HG03175 (cell line): ENCODE results near the gene AKT2.

ENCODE experiments used
- ATAC-seq: cut with Tn5 transposase; IDR thresholded peaks from one replicate; pipeline ENCODE4 v1.9.1; 2021; ENCODE audit warnings: mild to moderate bottlenecking, moderate library complexity; ENCODE audit not compliant: unreplicated experiment

The AKT2 gene

DNA sequence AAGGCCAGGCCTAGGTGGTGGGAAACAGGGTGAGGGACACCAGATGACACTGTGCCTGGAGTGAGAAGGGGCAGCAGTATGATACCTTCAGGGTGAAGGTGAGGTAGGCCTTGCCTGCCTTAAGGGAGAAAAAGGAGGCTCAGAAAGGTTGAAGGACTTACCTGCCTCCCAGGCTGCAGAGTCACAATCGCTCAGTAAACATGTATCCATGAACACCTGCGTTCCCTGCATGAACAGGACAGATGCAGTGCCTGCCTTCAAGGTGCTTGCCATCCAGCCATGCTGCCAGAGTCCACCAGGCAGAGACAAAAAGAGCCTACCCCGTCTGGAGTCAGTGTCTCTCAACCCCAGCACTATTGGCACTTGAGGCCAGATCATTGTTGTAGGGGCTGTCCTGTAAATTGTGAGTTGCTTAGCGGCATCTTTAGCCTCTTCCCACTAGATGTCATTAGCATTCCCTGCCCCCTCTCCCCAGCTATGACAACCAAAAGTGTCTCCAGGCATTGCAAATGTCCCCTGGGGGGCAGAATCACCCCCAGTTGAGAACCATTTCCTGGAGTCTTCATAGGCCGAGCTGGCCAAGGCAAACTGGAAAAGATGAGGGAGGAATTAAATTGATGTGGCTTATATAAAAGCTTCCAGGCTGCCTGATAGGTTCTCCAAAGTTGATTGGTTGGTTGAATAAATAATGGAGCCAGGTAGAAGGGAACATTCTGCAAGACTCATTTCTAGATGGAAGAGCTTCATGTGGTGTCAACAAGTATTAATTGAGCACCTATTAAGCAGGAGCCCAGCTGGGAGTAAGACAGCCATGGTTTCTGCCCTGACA lies 92.2 kb downstream of the AKT2 start:
- no peak for ATAC-seq

DNA sequence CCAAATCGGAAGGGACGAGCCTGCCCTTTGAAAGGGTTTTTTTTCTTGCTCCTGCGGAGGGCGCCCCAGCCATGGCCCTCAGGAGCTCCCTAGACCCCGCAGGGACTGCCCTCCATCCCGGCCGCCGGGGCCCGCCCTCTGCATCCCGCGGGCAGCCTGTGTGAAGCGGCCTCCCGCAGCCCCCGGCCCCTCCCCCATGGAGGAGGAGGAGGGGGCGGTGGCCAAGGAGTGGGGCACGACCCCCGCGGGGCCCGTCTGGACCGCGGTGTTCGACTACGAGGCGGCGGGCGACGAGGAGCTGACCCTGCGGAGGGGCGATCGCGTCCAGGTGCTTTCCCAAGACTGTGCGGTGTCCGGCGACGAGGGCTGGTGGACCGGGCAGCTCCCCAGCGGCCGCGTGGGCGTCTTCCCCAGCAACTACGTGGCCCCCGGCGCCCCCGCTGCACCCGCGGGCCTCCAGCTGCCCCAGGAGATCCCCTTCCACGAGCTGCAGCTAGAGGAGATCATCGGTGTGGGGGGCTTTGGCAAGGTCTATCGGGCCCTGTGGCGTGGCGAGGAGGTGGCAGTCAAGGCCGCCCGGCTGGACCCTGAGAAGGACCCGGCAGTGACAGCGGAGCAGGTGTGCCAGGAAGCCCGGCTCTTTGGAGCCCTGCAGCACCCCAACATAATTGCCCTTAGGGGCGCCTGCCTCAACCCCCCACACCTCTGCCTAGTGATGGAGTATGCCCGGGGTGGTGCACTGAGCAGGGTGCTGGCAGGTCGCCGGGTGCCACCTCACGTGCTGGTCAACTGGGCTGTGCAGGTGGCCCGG lies 93.1 kb downstream of the AKT2 start:
- ATAC-seq = peak; percentile 2

DNA sequence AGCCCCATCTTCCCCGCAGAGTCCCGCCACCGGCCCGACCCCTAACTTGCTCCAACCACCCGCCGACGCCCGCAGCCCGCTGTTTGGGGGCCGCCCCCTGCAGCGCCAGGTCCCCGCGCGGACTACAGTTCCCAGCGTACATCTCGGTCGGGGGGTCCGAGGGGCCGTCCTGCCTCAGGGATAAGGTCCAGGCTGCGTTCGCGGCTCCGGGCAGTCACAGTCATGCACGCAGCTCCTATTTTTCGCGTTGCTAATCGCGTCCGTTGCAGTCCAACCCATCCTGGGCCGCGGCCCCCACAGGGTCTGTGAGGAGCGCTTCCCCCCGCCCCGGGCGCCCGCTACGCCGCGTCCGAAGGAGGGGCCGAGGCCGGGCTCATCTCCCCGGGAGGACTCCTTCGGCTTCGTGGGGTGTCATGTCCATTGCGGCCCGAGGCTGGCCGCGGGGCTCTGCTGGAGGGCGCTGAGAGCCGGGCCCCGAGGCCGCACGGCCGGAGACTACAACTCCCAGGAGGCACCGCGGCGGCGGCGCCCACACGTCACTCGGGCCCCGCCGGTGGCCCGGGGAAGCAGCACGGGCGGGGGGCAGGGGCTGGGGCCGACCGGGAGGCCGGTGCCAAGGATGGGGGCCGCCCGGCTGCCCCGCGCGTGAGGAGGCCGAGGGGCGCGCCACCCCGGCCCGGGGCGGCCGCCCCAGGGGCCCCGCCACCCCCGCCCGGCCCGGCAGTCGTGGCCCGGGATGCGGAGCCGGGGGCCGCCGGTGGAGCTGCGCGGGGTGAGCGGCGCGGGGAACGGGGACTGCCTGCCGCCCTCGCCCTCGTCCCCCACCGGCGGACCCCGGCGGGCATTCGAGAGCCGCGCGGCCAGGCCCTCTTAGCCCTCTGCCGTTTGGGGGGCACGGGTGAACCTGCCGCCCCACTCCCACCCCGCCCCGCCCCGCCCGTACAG lies 94.0 kb downstream of the AKT2 start, which contains the start of gene MAP3K10:
TSS of gene MAP3K10 (plus strand) at position 536 of the 945 bp plus-strand sequence. CDS start 606 bp downstream, outside the sequence.
- peak; percentile 76 for ATAC-seq

DNA sequence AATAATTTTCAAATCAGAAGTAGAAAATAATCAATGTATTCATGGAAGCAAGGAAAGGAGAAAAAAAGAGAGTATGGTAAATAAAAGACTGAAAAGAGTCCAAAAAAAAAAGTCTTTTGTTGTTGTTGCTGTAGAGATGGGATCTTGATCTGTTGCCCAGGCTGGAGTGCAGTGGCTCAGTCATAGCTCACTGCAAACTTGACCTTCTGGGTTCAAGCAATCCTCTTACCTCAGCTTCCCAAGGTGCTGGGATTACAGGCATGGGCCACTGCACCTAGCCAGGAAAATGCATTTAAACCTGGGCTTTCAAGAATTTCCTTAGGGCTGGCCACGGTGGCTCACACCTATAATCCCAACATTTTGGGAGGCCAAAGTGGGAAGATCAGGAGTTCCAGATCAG lies 100.9 kb downstream of the AKT2 start:
- no peak for ATAC-seq
